ENCODE results near the gene NCSTN. TPM values are rescaled to one million over a fixed set of nuclear protein-coding genes. Genes with fewer than 3 reads are reported as not detected.

Gene NCSTN
- total and polyA plus RNA-seq, 9 of the 15 experiments (the other 6 are each of a cell fraction or from before 2014, with no cell fraction given) = 21.3 to 91.1 (median 57.9) TPM

DNA sequence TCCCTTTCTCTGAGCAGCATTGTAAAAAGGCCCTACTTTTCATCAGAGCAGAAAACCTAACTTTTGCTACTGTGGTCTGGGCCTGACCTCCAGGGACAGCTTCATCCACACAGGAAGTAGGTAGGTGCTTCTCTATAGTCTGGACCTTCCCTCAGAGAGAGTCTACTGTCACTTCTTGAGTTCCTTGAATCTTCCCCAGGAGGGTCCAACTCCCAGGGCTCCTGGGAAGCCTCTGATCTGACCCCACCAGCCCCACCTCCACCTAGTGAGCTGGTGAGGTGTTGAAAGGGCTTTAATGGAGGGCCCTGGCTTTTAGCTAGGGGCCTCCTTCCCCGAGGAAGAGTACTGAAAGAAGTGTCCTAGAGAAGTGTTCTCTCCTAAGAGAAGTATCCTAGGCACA, 54.5 kb downstream of the NCSTN start:
- H3K79me2 ChIP-seq (ENCODE audit: control insufficient read depth, insufficient read depth, low read length) = no peaks in the 10 kb centered on the region
- H2AFZ ChIP-seq (ENCODE audit: low read depth, low read length) = peak overlapping the region; percentile 14; the same call in 1 of the 2 replicates
- no peaks in the 10 kb centered on the region for H3K9me1 ChIP-seq (ENCODE audit: control insufficient read depth, insufficient read depth, low read length)
- no peaks in the 10 kb centered on the region for H3K9me3 ChIP-seq (replicated peaks; ENCODE audit: control insufficient read depth, insufficient read depth, low read depth, low read length)
- H3K9ac ChIP-seq (ENCODE audit: insufficient read depth in 1 of 2, low read depth in 2 of 2, low read length in 2 of 2) = no peak overlapping the region
- ATAC-seq = no peak
- FAIRE-seq = no peak
- H3K4me3 ChIP-seq = no peak overlapping the region
- intact Hi-C loops (cut with micrococcal nuclease) = no loop called here
- H3K27me3 ChIP-seq (ENCODE audit: control insufficient read depth in 2 of 2, insufficient read depth in 2 of 2, low read length in 2 of 2) = peaks cover 0 to 14% of the 10 kb centered on the region in 2 experiments; a peak in 2 of 5 replicates
- CTCF ChIA-PET (ENCODE audit: low intra/inter-chr PET ratio) = no interaction called here
- in situ Hi-C loops (cut with MboI) = no loop called here
- POLR2A ChIA-PET = interaction anchor here (1.2 to 1.5 kb wide), 2 partner anchors 18 to 194 kb away, joined by 3 to 5 read pairs; no protein-coding TSS in a partner anchor
- H3K27ac ChIP-seq (ENCODE audit: extremely low read depth, low read depth, low read length) = no peak overlapping the region
- H4K20me1 ChIP-seq (replicated peaks; ENCODE audit: control insufficient read depth, insufficient read depth, low read length) = 0 out of 2 replicates have a peak, but pooled peaks cover 4% of the 10 kb centered on the region
- BruUV-seq (replicated peaks) = no TSS peak
- no peak for DNase-seq (ENCODE audit: extremely low read depth in 1 of 4, low spot score in 3 of 4)
- no peaks in the 10 kb centered on the region for H3K36me3 ChIP-seq (ENCODE audit: control insufficient read depth, insufficient read depth, low read length)
- no peak overlapping the region for H3K4me2 ChIP-seq (ENCODE audit: insufficient read depth, low read length)
- 22% methylated on average over 1 of the region's 1 CpG for WGBS (ENCODE audit: insufficient coverage, low coverage, missing lambda C conversion rate)
- H3K4me1 ChIP-seq (replicated peaks in 1 of 2; ENCODE audit: control insufficient read depth in 2 of 2, insufficient read depth in 2 of 2, low read length in 2 of 2) = peaks cover 21 to 42% of the 10 kb centered on the region in 2 experiments; a peak in 4 of 5 replicates
- no peak for TF ChIP-seq HNRNPLL (IDR thresholded peaks at IDR 0.05; ENCODE audit: low read depth, low read length, poor library complexity, severe bottlenecking)
- no peak for TF ChIP-seq NCOA1 (IDR thresholded peaks at IDR 0.05; ENCODE audit: low read depth)
- TF ChIP-seq TEAD4 (IDR thresholded peaks at IDR 0.05; ENCODE audit: low read length) = no peak
- no peak for TF ChIP-seq TEAD4 (CRISPR knock-in tag; IDR thresholded peaks at IDR 0.05; ENCODE audit: borderline replicate concordance)
- no peak for TF ChIP-seq HMGN3 (IDR thresholded peaks at IDR 0.05; ENCODE audit: borderline replicate concordance, extremely low read depth, insufficient read length, low read depth, low read length)
- no peak for TF ChIP-seq ELF1 (tag; IDR thresholded peaks at IDR 0.05)
- no peak for TF ChIP-seq GABPB2 (CRISPR knock-in tag; conservative IDR thresholded peaks at IDR 0.05)
- TF ChIP-seq, protein P1, sequence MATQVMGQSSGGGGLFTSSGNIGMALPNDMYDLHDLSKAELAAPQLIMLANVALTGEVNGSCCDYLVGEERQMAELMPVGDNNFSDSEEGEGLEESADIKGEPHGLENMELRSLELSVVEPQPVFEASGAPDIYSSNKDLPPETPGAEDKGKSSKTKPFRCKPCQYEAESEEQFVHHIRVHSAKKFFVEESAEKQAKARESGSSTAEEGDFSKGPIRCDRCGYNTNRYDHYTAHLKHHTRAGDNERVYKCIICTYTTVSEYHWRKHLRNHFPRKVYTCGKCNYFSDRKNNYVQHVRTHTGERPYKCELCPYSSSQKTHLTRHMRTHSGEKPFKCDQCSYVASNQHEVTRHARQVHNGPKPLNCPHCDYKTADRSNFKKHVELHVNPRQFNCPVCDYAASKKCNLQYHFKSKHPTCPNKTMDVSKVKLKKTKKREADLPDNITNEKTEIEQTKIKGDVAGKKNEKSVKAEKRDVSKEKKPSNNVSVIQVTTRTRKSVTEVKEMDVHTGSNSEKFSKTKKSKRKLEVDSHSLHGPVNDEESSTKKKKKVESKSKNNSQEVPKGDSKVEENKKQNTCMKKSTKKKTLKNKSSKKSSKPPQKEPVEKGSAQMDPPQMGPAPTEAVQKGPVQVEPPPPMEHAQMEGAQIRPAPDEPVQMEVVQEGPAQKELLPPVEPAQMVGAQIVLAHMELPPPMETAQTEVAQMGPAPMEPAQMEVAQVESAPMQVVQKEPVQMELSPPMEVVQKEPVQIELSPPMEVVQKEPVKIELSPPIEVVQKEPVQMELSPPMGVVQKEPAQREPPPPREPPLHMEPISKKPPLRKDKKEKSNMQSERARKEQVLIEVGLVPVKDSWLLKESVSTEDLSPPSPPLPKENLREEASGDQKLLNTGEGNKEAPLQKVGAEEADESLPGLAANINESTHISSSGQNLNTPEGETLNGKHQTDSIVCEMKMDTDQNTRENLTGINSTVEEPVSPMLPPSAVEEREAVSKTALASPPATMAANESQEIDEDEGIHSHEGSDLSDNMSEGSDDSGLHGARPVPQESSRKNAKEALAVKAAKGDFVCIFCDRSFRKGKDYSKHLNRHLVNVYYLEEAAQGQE (IDR thresholded peaks at IDR 0.05; ENCODE audit: borderline replicate concordance) = no peak
- TF ChIP-seq, protein P1 (CRISPR knock-in tag; IDR thresholded peaks at IDR 0.05; ENCODE audit: low read depth) = no peak
- TF ChIP-seq STAG1 (CRISPR knock-in tag; IDR thresholded peaks at IDR 0.05; ENCODE audit: borderline replicate concordance) = no peak
- no peak for TF ChIP-seq FOXK2 (conservative IDR thresholded peaks at IDR 0.05 in 1 of 2, IDR thresholded peaks at IDR 0.05 in 1 of 2; ENCODE audit: low read depth in 2 of 2)
- no peak for TF ChIP-seq ZNF174 (CRISPR knock-in tag; IDR thresholded peaks at IDR 0.05)
- TF ChIP-seq, protein P2, sequence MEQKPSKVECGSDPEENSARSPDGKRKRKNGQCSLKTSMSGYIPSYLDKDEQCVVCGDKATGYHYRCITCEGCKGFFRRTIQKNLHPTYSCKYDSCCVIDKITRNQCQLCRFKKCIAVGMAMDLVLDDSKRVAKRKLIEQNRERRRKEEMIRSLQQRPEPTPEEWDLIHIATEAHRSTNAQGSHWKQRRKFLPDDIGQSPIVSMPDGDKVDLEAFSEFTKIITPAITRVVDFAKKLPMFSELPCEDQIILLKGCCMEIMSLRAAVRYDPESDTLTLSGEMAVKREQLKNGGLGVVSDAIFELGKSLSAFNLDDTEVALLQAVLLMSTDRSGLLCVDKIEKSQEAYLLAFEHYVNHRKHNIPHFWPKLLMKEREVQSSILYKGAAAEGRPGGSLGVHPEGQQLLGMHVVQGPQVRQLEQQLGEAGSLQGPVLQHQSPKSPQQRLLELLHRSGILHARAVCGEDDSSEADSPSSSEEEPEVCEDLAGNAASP (IDR thresholded peaks at IDR 0.05) = no peak
- no peak for TF ChIP-seq ZNF79 (CRISPR knock-in tag; IDR thresholded peaks at IDR 0.05; ENCODE audit: low read depth)
- TF ChIP-seq ZSCAN32 (CRISPR knock-in tag; IDR thresholded peaks at IDR 0.05) = no peak
